Measurements from ENCODE around the gene ZNF570.

- TF ChIP-seq, protein P1, sequence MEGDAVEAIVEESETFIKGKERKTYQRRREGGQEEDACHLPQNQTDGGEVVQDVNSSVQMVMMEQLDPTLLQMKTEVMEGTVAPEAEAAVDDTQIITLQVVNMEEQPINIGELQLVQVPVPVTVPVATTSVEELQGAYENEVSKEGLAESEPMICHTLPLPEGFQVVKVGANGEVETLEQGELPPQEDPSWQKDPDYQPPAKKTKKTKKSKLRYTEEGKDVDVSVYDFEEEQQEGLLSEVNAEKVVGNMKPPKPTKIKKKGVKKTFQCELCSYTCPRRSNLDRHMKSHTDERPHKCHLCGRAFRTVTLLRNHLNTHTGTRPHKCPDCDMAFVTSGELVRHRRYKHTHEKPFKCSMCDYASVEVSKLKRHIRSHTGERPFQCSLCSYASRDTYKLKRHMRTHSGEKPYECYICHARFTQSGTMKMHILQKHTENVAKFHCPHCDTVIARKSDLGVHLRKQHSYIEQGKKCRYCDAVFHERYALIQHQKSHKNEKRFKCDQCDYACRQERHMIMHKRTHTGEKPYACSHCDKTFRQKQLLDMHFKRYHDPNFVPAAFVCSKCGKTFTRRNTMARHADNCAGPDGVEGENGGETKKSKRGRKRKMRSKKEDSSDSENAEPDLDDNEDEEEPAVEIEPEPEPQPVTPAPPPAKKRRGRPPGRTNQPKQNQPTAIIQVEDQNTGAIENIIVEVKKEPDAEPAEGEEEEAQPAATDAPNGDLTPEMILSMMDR (IDR thresholded peaks at IDR 0.05) = no peak
- no peak for TF ChIP-seq ZFX (IDR thresholded peaks at IDR 0.05; ENCODE audit: borderline replicate concordance)
Measured at GRCh38 chr19:37505958-37506386, 36.8 kb downstream of the ZNF570 start.

All from 22Rv1 (cell line).